Trophoblast cell (in vitro differentiated cells and primary cell): ENCODE data around the gene ARAP1.

Source experiments
- DNase-seq, 2 donors: peaks; one replicate each; pipeline ENCODE4 v3.0.0-alpha.2; 2016
- H2AFZ ChIP-seq: 2 replicates; pipeline ENCODE4 v1.6.1; 2013; ENCODE audit warnings: low read length, moderate library complexity, mild to moderate bottlenecking; ENCODE audit not compliant: insufficient read depth, poor library complexity
- H2AK5ac ChIP-seq: 2 replicates; pipeline ENCODE4 v1.6.1; 2013; ENCODE audit warnings: mild to moderate bottlenecking, low read length
- H2BK120ac ChIP-seq: 2 replicates; pipeline ENCODE4 v1.6.1; 2013; ENCODE audit warnings: low read length, mild to moderate bottlenecking, moderate library complexity; ENCODE audit not compliant: insufficient read depth, poor library complexity
- H2BK12ac ChIP-seq: 2 replicates; pipeline ENCODE4 v1.6.1; 2013; ENCODE audit warnings: mild to moderate bottlenecking, low read length, moderate library complexity
- H2BK5ac ChIP-seq: 2 replicates; pipeline ENCODE4 v1.6.1; 2013; ENCODE audit warnings: low read length, low read depth, moderate library complexity, mild to moderate bottlenecking; ENCODE audit not compliant: poor library complexity
- H3K14ac ChIP-seq: 2 replicates; pipeline ENCODE4 v1.6.1; 2013; ENCODE audit warnings: mild to moderate bottlenecking, low read length
- H3K18ac ChIP-seq: 2 replicates; pipeline ENCODE4 v1.6.1; 2013; ENCODE audit warnings: mild to moderate bottlenecking, low read length
- H3K23ac ChIP-seq: 2 replicates; pipeline ENCODE4 v1.6.1; 2013; ENCODE audit warnings: low read length
- H3K27ac ChIP-seq: 2 replicates; pipeline ENCODE4 v1.5.1; 2013; ENCODE audit warnings: low read depth, mild to moderate bottlenecking, inconsistent platforms, low read length, moderate library complexity
- H3K27me3 ChIP-seq: 2 replicates; pipeline ENCODE4 v1.6.1; 2013; ENCODE audit warnings: inconsistent platforms, mild to moderate bottlenecking, low read length, moderate library complexity; ENCODE audit not compliant: insufficient read depth
- H3K36me3 ChIP-seq, 2 experiments: 1 replicate in 1 of 2; 2 replicates in 1 of 2; pipeline ENCODE4 v1.6.1; 2013; ENCODE audit warnings: low read length in 2 of 2, mild to moderate bottlenecking in 2 of 2, moderate library complexity in 1 of 2; ENCODE audit not compliant: insufficient read depth in 2 of 2, control insufficient read depth in 1 of 2
- H3K4ac ChIP-seq: 2 replicates; pipeline ENCODE4 v1.6.1; 2013; ENCODE audit warnings: low read depth, mild to moderate bottlenecking, low read length, moderate library complexity
- H3K4me1 ChIP-seq, 2 experiments: 1 replicate in 1 of 2; 2 replicates in 1 of 2; pipeline ENCODE4 v1.6.1; 2013; ENCODE audit warnings: low read length in 2 of 2, mild to moderate bottlenecking in 2 of 2, moderate library complexity in 1 of 2; ENCODE audit not compliant: insufficient read depth in 2 of 2, control insufficient read depth in 1 of 2
- H3K4me2 ChIP-seq: 2 replicates; pipeline ENCODE4 v1.6.1; 2013; ENCODE audit warnings: inconsistent platforms, mild to moderate bottlenecking, low read length, moderate library complexity
- H3K4me3 ChIP-seq: 2 replicates; pipeline ENCODE4 v1.5.1; 2013; ENCODE audit warnings: mild to moderate bottlenecking, low read depth, low read length, inconsistent platforms
- H3K79me1 ChIP-seq: one replicate; pipeline ENCODE4 v1.6.1; 2013; ENCODE audit warnings: low read length
- H3K79me2 ChIP-seq: 2 replicates; pipeline ENCODE4 v1.6.1; 2013; ENCODE audit warnings: low read length, mild to moderate bottlenecking; ENCODE audit not compliant: control insufficient read depth, insufficient read depth, poor library complexity
- H3K9ac ChIP-seq: 2 replicates; pipeline ENCODE4 v1.6.1; 2013; ENCODE audit warnings: mild to moderate bottlenecking, low read length
- H3K9me3 ChIP-seq: 2 replicates; pipeline ENCODE4 v1.6.1; 2013; ENCODE audit warnings: low read depth, mild to moderate bottlenecking, control low read depth, inconsistent platforms, low read length; ENCODE audit not compliant: insufficient read depth
- H4K12ac ChIP-seq: 2 replicates; pipeline ENCODE4 v1.6.1; 2013; ENCODE audit warnings: low read depth, mild to moderate bottlenecking, low read length, moderate library complexity
- H4K8ac ChIP-seq: 2 replicates; pipeline ENCODE4 v1.6.1; 2013; ENCODE audit warnings: low read depth, mild to moderate bottlenecking, low read length, moderate library complexity
- H4K91ac ChIP-seq: one replicate; pipeline ENCODE4 v1.6.1; 2013; ENCODE audit warnings: low read depth, mild to moderate bottlenecking, low read length, moderate library complexity
- WGBS: extraction: QIAGEN DNeasy Blood & Tissue Kit; methylation state at CpG from one replicate; pipeline ENCODE4 v1.1.7; 2013; ENCODE audit warnings: missing lambda C conversion rate; ENCODE audit not compliant: insufficient read length, insufficient coverage; ENCODE audit errors: extremely low coverage; 5-methylcytosine and 5-hydroxymethylcytosine counted together

ARAP1 gene

GRCh38 chr11:72770799-72771198, 18.6 kb upstream of the ARAP1 start:
- Histone ChIP-seq H3K36me3 (peaks cover 5 to 12% of the 10 kb centered on the region in 2 experiments), H2AK5ac (no peak overlapping the region), H3K9me3 (no peaks in the 10 kb centered on the region), H3K79me1 (peaks cover 8% of the 10 kb centered on the region), H3K18ac (peak overlapping the region; percentile 19), H3K4ac (peak overlapping the region; percentile 11), H2BK5ac (no peak overlapping the region), H3K4me1 (peaks cover 40 to 44% of the 10 kb centered on the region in 2 experiments), H2AFZ (no peak overlapping the region), H3K4me3 (no peak overlapping the region), H4K12ac (no peak overlapping the region), H4K8ac (no peak overlapping the region), H4K91ac (no peak overlapping the region), H3K79me2 (peaks cover 2% of the 10 kb centered on the region), H3K27me3 (no peaks in the 10 kb centered on the region), H3K23ac (no peak overlapping the region), H2BK120ac (no peak overlapping the region), H2BK12ac (no peak overlapping the region), H3K4me2 (no peak overlapping the region), H3K9ac (no peak overlapping the region), H3K27ac (no peak overlapping the region), H3K14ac (no peak overlapping the region)
- WGBS: no CpG with 5 or more reads among the region's 3 CpGs
- no peak for DNase-seq

- H3K4ac ChIP-seq: no peak overlapping the region
- no peak overlapping the region for H3K4me2 ChIP-seq
These were observed 17.5 kb upstream of the ARAP1 start for GRCh38 chr11:72769680-72770079.

GRCh38 chr11:72768581-72768980, 16.4 kb upstream of the ARAP1 start:
- no peak overlapping the region for H3K27ac ChIP-seq
- no peak overlapping the region for H2BK5ac ChIP-seq
- no peak overlapping the region for H2AFZ ChIP-seq
- peaks cover 2% of the 10 kb centered on the region for H3K79me2 ChIP-seq
- peaks cover 7% of the 10 kb centered on the region for H3K79me1 ChIP-seq
- H3K4me2 ChIP-seq: no peak overlapping the region
- H3K14ac ChIP-seq: no peak overlapping the region
- WGBS: no CpG with 5 or more reads among the region's 3 CpGs
- H2BK12ac ChIP-seq: no peak overlapping the region
- H4K8ac ChIP-seq: no peak overlapping the region
- no peaks in the 10 kb centered on the region for H3K9me3 ChIP-seq
- H3K4me3 ChIP-seq: no peak overlapping the region
- H3K4ac ChIP-seq: no peak overlapping the region
- H3K27me3 ChIP-seq: no peaks in the 10 kb centered on the region
- H3K36me3 ChIP-seq: peaks cover 8 to 12% of the 10 kb centered on the region in 2 experiments
- H4K12ac ChIP-seq: no peak overlapping the region
- no peak overlapping the region for H3K23ac ChIP-seq
- no peak overlapping the region for H4K91ac ChIP-seq
- H2BK120ac ChIP-seq: no peak overlapping the region
- H3K9ac ChIP-seq: no peak overlapping the region
- H3K18ac ChIP-seq: no peak overlapping the region
- H2AK5ac ChIP-seq: no peak overlapping the region
- peaks cover 21 to 27% of the 10 kb centered on the region in 2 experiments for H3K4me1 ChIP-seq
- no peak for DNase-seq

More at GRCh38 chr11:72769680-72770079, 17.5 kb upstream of the ARAP1 start:
- no peak overlapping the region for H3K9ac ChIP-seq
- no peak for DNase-seq
- no peak overlapping the region for H2BK12ac ChIP-seq
- no peak overlapping the region for H2BK5ac ChIP-seq
- H4K8ac ChIP-seq: no peak overlapping the region
- no peak overlapping the region for H3K14ac ChIP-seq
- H4K12ac ChIP-seq: no peak overlapping the region
- no peaks in the 10 kb centered on the region for H3K9me3 ChIP-seq
- H3K27me3 ChIP-seq: no peaks in the 10 kb centered on the region
- H3K4me3 ChIP-seq: no peak overlapping the region
- H2AFZ ChIP-seq: no peak overlapping the region
- no CpG with 5 or more reads among the region's 4 CpGs for WGBS
- H3K27ac ChIP-seq: no peak overlapping the region
- no peak overlapping the region for H4K91ac ChIP-seq
- no peak overlapping the region for H2BK120ac ChIP-seq
- peaks cover 31 to 34% of the 10 kb centered on the region in 2 experiments for H3K4me1 ChIP-seq
- no peak overlapping the region for H3K18ac ChIP-seq
- H3K79me1 ChIP-seq: peaks cover 7% of the 10 kb centered on the region
- peaks cover 5 to 12% of the 10 kb centered on the region in 2 experiments for H3K36me3 ChIP-seq
- H2AK5ac ChIP-seq: no peak overlapping the region
- peaks cover 2% of the 10 kb centered on the region for H3K79me2 ChIP-seq
- H3K23ac ChIP-seq: no peak overlapping the region

- Histone ChIP-seq H3K79me1 (peaks cover 7% of the 10 kb centered on the region), H3K9ac (no peak overlapping the region), H3K23ac (no peak overlapping the region), H2AFZ (no peak overlapping the region), H4K8ac (no peak overlapping the region), H3K79me2 (peaks cover 2% of the 10 kb centered on the region), H2AK5ac (no peak overlapping the region), H2BK12ac (no peak overlapping the region), H3K18ac (peak overlapping the region; percentile 58), H3K36me3 (peaks cover 9 to 12% of the 10 kb centered on the region in 2 experiments), H3K4ac (no peak overlapping the region), H3K27me3 (no peaks in the 10 kb centered on the region), H3K14ac (no peak overlapping the region), H2BK120ac (no peak overlapping the region), H3K4me3 (no peak overlapping the region), H4K91ac (no peak overlapping the region), H3K27ac (no peak overlapping the region), H3K4me1 (peaks cover 15 to 18% of the 10 kb centered on the region in 2 experiments), H2BK5ac (no peak overlapping the region), H3K9me3 (no peaks in the 10 kb centered on the region), H4K12ac (no peak overlapping the region), H3K4me2 (no peak overlapping the region)
- no CpG with 5 or more reads among the region's 4 CpGs for WGBS
- no peak for DNase-seq
These were observed 15.2 kb upstream of the ARAP1 start for GRCh38 chr11:72767203-72768062.
